ENCODE data around the gene UNC5C. TPM values are rescaled to one million over a fixed set of nuclear protein-coding genes. Genes with fewer than 3 reads are reported as not detected.

Gene UNC5C
- total RNA-seq, 4 donors from 2014 or later, result 1.7 to 2.4 (median 2.0) TPM

DNA sequence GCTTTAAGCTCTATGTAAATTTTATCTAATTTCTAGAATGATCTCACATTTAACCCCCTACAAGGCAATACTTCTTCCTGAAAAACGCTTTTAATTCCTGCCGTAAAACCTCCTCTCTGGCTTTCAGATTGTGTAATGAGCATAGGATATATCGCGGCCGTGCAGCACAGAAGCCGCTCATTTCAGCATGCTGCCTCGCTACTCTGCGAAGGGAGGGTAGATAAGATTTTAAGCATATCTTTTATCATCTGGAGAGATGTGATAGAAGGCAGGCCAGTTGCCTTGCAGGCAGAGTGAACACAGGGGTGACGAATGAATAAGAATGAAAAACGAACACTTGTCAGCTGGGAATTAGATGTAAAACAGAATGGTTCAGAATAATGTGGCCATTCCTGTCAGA is 265.5 kb downstream of the UNC5C start:
- Histone ChIP-seq H3K27ac (replicated peaks in 1 of 4) (no peak overlapping the region), H3K27me3 (no peaks in the 10 kb centered on the region), H3K4me1 (no peaks in the 10 kb centered on the region), H3K9me3 (no peaks in the 10 kb centered on the region), H3K4me3 (no peak overlapping the region), H3K36me3 (no peaks in the 10 kb centered on the region)
- WGBS, result 54% methylated on average over 10 of the region's 10 CpGs
- no peak for TF ChIP-seq EP300 (IDR thresholded peaks at IDR 0.05)
- no peak for DNase-seq (ENCODE audit: extremely low spot score)
- intact Hi-C loops (cut with DNase I), result no loop called here

DNA sequence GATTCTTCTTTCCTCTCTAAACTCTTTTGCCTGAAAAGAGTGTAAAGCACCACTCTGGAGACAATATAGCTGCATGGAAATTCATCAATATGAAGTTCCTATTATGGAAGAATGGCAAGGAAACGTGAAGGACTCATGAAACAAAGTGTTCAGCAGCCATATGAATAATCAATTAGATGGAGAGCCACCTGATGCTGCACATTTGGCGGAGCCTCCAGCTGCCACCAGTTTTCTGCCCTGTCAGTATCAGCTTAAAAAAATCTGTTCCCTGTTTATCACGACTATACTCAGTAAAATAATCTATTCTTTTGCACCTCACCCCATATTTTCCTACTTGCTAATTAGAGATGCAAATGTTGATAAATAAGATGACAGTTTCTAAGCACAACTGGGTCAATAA is 276.0 kb downstream of the UNC5C start:
- Histone ChIP-seq H3K4me3 (no peak overlapping the region), H3K9me3 (no peaks in the 10 kb centered on the region), H3K27ac (replicated peaks in 1 of 4) (no peak overlapping the region), H3K4me1 (no peaks in the 10 kb centered on the region), H3K27me3 (no peaks in the 10 kb centered on the region), H3K36me3 (no peaks in the 10 kb centered on the region)
- intact Hi-C loops (cut with DNase I), result no loop called here
- TF ChIP-seq EP300 (IDR thresholded peaks at IDR 0.05) (no peak), POLR2AphosphoS5 (IDR thresholded peaks at IDR 0.05) (no peak), POLR2A (IDR thresholded peaks at IDR 0.05; ENCODE audit: low read depth) (no peak)
- TF ChIP-seq, protein P1, sequence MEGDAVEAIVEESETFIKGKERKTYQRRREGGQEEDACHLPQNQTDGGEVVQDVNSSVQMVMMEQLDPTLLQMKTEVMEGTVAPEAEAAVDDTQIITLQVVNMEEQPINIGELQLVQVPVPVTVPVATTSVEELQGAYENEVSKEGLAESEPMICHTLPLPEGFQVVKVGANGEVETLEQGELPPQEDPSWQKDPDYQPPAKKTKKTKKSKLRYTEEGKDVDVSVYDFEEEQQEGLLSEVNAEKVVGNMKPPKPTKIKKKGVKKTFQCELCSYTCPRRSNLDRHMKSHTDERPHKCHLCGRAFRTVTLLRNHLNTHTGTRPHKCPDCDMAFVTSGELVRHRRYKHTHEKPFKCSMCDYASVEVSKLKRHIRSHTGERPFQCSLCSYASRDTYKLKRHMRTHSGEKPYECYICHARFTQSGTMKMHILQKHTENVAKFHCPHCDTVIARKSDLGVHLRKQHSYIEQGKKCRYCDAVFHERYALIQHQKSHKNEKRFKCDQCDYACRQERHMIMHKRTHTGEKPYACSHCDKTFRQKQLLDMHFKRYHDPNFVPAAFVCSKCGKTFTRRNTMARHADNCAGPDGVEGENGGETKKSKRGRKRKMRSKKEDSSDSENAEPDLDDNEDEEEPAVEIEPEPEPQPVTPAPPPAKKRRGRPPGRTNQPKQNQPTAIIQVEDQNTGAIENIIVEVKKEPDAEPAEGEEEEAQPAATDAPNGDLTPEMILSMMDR (IDR thresholded peaks at IDR 0.05), result no peak
- 74% methylated on average over 3 of the region's 3 CpGs for WGBS
- no peak for DNase-seq (ENCODE audit: extremely low spot score)

DNA sequence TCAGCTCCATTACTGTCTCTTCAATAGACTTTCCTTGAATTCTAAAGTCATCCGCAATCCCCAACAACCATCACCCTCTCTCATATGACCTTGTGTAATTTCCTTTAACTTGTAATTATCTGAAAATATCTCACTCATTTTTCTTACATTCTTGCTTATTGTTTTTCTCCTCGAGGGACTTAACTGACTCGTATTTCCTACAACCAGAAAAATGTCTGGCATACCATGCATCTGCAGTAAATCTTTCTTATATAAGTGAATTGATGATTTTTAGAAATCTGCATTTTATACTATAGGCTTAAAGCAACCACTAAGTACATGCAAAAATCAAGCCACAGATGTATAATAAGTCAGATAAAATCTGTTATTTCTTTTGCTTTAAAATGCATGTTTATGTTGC is 276.7 kb downstream of the UNC5C start:
- Histone ChIP-seq H3K4me1 (no peaks in the 10 kb centered on the region), H3K4me3 (no peak overlapping the region), H3K9me3 (no peaks in the 10 kb centered on the region), H3K27ac (replicated peaks in 1 of 4) (no peak overlapping the region), H3K27me3 (no peaks in the 10 kb centered on the region), H3K36me3 (no peaks in the 10 kb centered on the region)
- no peak for DNase-seq (ENCODE audit: extremely low spot score)
- intact Hi-C loops (cut with DNase I), result no loop called here
- TF ChIP-seq POLR2A (IDR thresholded peaks at IDR 0.05; ENCODE audit: low read depth) (no peak), POLR2AphosphoS5 (IDR thresholded peaks at IDR 0.05) (no peak), EP300 (IDR thresholded peaks at IDR 0.05) (no peak)
- TF ChIP-seq, protein P1 (IDR thresholded peaks at IDR 0.05), result no peak
- WGBS, result 76% methylated on average over 3 of the region's 3 CpGs

DNA sequence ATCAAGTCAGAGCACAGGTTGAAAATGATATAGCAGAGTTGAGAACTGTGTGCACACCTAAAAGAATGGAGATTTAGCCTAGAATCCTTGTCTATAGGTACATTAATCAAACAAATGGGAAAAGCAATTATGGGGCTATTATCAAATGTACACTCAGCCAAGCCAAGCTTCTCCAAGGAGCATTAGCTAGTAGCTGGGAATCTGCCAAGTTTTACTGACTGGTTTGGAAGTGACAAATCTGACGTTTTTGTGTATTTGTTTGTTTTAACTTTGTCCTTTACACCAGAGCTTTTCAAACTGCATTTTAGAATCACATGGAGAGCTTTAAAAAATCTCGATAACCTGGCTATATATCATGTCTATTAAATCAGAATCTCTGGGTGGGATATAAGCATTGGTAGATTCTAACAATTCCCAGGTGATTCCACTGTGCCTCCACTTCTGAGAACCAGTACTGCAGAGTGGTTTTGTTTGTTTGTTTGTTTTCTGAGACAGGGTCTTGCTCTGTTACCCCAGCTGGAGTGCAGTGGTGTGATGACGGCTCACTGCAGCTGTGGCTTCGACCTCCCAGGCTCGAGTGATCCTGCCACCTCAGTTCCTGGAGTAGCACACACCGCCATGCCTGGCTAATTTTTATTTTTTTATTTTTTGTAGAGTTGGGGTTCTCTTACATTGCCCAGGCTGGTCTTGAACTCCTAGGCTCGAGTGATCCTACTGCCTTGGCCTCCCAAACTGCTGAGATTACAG is 279.8 kb downstream of the UNC5C start:
- H3K36me3 ChIP-seq, result no peaks in the 10 kb centered on the region
- intact Hi-C loops (cut with DNase I), result no loop called here
- WGBS, result 74% methylated on average over 7 of the region's 7 CpGs
- no peaks in the 10 kb centered on the region for H3K4me1 ChIP-seq
- DNase-seq (ENCODE audit: extremely low spot score), result no peak
- H3K27me3 ChIP-seq, result no peaks in the 10 kb centered on the region
- H3K4me3 ChIP-seq, result no peak overlapping the region
- no peaks in the 10 kb centered on the region for H3K9me3 ChIP-seq
- TF ChIP-seq, protein P1 (IDR thresholded peaks at IDR 0.05), result no peak
- TF ChIP-seq EP300 (IDR thresholded peaks at IDR 0.05) (no peak), POLR2AphosphoS5 (IDR thresholded peaks at IDR 0.05) (no peak), POLR2A (IDR thresholded peaks at IDR 0.05; ENCODE audit: low read depth) (no peak)
- no peak overlapping the region for H3K27ac ChIP-seq (replicated peaks in 1 of 4)

DNA sequence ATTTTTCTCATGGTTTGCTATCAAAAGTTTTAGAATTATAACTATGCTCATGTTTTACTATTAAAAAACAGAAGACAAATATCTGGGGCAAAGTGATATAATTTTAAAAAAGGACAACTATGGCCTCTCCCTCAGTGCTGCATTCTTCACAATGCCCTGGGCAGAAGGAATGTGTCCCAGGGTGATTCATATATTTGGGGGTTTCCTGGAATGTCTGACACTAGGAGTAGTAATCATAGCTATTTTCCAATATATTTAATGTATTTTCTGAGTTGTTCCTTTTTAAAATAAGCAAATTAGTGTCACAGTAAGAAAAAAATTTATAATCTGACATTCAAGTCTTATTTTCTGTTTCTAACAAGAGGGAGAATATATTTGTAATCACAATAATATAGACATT is 281.7 kb downstream of the UNC5C start:
- Histone ChIP-seq H3K9me3 (no peaks in the 10 kb centered on the region), H3K27me3 (no peaks in the 10 kb centered on the region), H3K27ac (replicated peaks in 1 of 4) (no peak overlapping the region), H3K36me3 (no peaks in the 10 kb centered on the region), H3K4me1 (no peaks in the 10 kb centered on the region), H3K4me3 (no peak overlapping the region)
- intact Hi-C loops (cut with DNase I), result no loop called here
- TF ChIP-seq, protein P1 (IDR thresholded peaks at IDR 0.05), result no peak
- TF ChIP-seq POLR2A (IDR thresholded peaks at IDR 0.05; ENCODE audit: low read depth), result no peak
- no peak for TF ChIP-seq EP300 (IDR thresholded peaks at IDR 0.05)
- no peak for TF ChIP-seq POLR2AphosphoS5 (IDR thresholded peaks at IDR 0.05)
- DNase-seq (ENCODE audit: extremely low spot score), result no peak
